ENCODE data around the gene ATP10D.

DNA sequence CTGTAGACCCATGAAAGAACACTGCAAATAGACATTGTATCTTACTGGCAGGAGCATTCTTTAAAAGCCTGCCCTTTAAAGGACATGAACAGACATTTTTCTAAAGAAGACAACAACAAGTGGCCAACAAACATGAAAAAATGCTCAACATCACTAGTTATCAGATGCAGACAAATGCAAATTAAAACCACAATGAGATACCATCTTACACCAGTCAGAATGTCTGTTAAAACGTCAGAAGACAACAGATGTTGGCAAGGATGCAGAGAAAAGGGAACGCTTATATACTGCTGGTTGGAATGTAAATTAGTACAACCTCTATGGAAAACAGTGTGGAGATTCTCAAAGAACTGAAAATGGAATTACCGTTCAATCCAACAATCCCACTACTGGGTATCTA lies 77.2 kb downstream of the ATP10D start:
- TF ChIP-seq, protein P1, sequence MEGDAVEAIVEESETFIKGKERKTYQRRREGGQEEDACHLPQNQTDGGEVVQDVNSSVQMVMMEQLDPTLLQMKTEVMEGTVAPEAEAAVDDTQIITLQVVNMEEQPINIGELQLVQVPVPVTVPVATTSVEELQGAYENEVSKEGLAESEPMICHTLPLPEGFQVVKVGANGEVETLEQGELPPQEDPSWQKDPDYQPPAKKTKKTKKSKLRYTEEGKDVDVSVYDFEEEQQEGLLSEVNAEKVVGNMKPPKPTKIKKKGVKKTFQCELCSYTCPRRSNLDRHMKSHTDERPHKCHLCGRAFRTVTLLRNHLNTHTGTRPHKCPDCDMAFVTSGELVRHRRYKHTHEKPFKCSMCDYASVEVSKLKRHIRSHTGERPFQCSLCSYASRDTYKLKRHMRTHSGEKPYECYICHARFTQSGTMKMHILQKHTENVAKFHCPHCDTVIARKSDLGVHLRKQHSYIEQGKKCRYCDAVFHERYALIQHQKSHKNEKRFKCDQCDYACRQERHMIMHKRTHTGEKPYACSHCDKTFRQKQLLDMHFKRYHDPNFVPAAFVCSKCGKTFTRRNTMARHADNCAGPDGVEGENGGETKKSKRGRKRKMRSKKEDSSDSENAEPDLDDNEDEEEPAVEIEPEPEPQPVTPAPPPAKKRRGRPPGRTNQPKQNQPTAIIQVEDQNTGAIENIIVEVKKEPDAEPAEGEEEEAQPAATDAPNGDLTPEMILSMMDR (IDR thresholded peaks at IDR 0.05), result no peak
- no peak for TF ChIP-seq POLR2A (IDR thresholded peaks at IDR 0.05)
